B cell (primary cell): ENCODE data around the gene GINS2. TPM values are rescaled to one million over a fixed set of nuclear protein-coding genes. Genes with fewer than 3 reads are reported as not detected.

Source experiments
- ATAC-seq: fragments of 200-7000 bp; cut with Tn5 transposase; one replicate; pipeline ENCODE4 v1.10.0; 2021; ENCODE audit warnings: low read depth, mild to moderate bottlenecking, moderate number of reproducible peaks, moderate library complexity
- CTCF ChIA-PET: fragments of 350-600 bp; sonication (Branson Sonifier 250); formaldehyde crosslinking; loops from one replicate; lab custom pipeline; 2021; ENCODE audit warnings: antibody characterized with exemption, inconsistent platforms; lab: Charles Lee
- POLR2A ChIA-PET: fragments of 350-600 bp; sonication (Branson Sonifier 250); formaldehyde crosslinking; loops from one replicate; lab custom pipeline; 2021; ENCODE audit warnings: antibody characterized with exemption; lab: Charles Lee
- DNase-seq: peaks from one replicate; pipeline ENCODE4 v3.0.0; 2013
- H2AFZ ChIP-seq: 2 replicates; pipeline ENCODE4 v1.6.1; 2012; ENCODE audit warnings: mild to moderate bottlenecking, low read depth, low read length; ENCODE audit not compliant: insufficient read depth, poor library complexity, severe bottlenecking
- H3K27ac ChIP-seq, 2 donors: 1 replicate in 1 of 2; 2 replicates in 1 of 2; pipeline ENCODE4 v1.5.1; 2012 to 2013; ENCODE audit warnings: low read length in 2 of 2, mild to moderate bottlenecking in 2 of 2, moderate library complexity in 1 of 2
- H3K27me3 ChIP-seq, 4 experiments: fragments of 200-600 bp in 1 of 4; sonication (generic) in 1 of 4; replicated peaks in 1 of 4; 1 replicate in 2 of 4; 2 replicates in 2 of 4; pipeline versions ENCODE4 v1.6.1 to v1.7.0; 2013 to 2016; ENCODE audit warnings: low read length in 3 of 4, mild to moderate bottlenecking in 2 of 4, mixed read lengths in 1 of 4, moderate library complexity in 1 of 4; ENCODE audit not compliant: insufficient read depth in 4 of 4, control insufficient read depth in 3 of 4; ENCODE audit errors: control extremely low read depth in 1 of 4
- H3K36me3 ChIP-seq, 2 experiments: replicated peaks in 1 of 2; 1 replicate in 1 of 2; 2 replicates in 1 of 2; pipeline versions ENCODE4 v1.6.1 to v1.7.1; 2013; ENCODE audit warnings: low read length in 1 of 2; ENCODE audit not compliant: insufficient read depth in 2 of 2, control insufficient read depth in 1 of 2; ENCODE audit errors: control extremely low read depth in 1 of 2, extremely low read depth in 1 of 2
- H3K4me1 ChIP-seq, 2 donors: fragments of 200-600 bp in 1 of 2; sonication (generic) in 1 of 2; 1 replicate in 1 of 2; 2 replicates in 1 of 2; pipeline versions ENCODE4 v1.5.1 to v1.6.1; 2013 to 2017; ENCODE audit warnings: low read length in 2 of 2; ENCODE audit not compliant: control insufficient read depth in 2 of 2, insufficient read depth in 2 of 2
- H3K4me2 ChIP-seq: replicated peaks from 2 replicates; pipeline ENCODE3; 2012; ENCODE audit warnings: mild to moderate bottlenecking, low read depth, low read length; ENCODE audit not compliant: poor library complexity, severe bottlenecking
- H3K4me3 ChIP-seq, 5 experiments: fragments of 200-600 bp in 1 of 5; sonication (generic) in 1 of 5; 1 replicate in 3 of 5; 2 replicates in 2 of 5; pipeline versions ENCODE4 v1.5.1 to v1.7.0; 2011 to 2016; ENCODE audit warnings: low read length in 4 of 5, mild to moderate bottlenecking in 4 of 5, low read depth in 2 of 5, control low read depth in 1 of 5, moderate library complexity in 1 of 5; ENCODE audit not compliant: insufficient read depth in 1 of 5; ENCODE audit errors: control extremely low read depth in 1 of 5, extremely low read depth in 1 of 5
- H3K79me2 ChIP-seq: fragments of 200-600 bp; sonication (generic); one replicate; pipeline ENCODE4 v1.6.0; 2016; ENCODE audit warnings: low read length; ENCODE audit not compliant: control insufficient read depth, insufficient read depth
- H3K9ac ChIP-seq: fragments of 200-600 bp; sonication (generic); 2 replicates; pipeline ENCODE4 v1.6.1; 2017; ENCODE audit warnings: mild to moderate bottlenecking, low read length, moderate library complexity
- H3K9me3 ChIP-seq, 3 donors: one replicate each; pipeline versions ENCODE4 v1.6.1 to v1.7.1; 2013; ENCODE audit warnings: low read length in 2 of 3; ENCODE audit not compliant: control insufficient read depth in 2 of 3, insufficient read depth in 1 of 3; ENCODE audit errors: control extremely low read depth in 1 of 3
- H4K20me1 ChIP-seq: 2 replicates; pipeline ENCODE4 v1.6.0; 2012; ENCODE audit warnings: mild to moderate bottlenecking, low read length; ENCODE audit not compliant: insufficient read depth, control insufficient read depth, poor library complexity, severe bottlenecking
- H3K27ac Mint-ChIP-seq: one replicate; pipeline ENCODE4 v1.8.0; 2021; ENCODE audit warnings: mixed read lengths
- H3K27me3 Mint-ChIP-seq: one replicate; pipeline ENCODE4 v1.8.0; 2021; ENCODE audit warnings: mixed read lengths
- H3K4me1 Mint-ChIP-seq: one replicate; pipeline ENCODE4 v1.8.0; 2021; ENCODE audit warnings: mixed read lengths
- H3K4me3 Mint-ChIP-seq: one replicate; pipeline ENCODE4 v1.8.0; 2021; ENCODE audit warnings: mixed read lengths
- H3K9me3 Mint-ChIP-seq: one replicate; pipeline ENCODE4 v1.8.0; 2022; ENCODE audit warnings: mixed read lengths; ENCODE audit not compliant: insufficient read depth
- CTCF ChIP-seq: fragments of 200-600 bp; IDR thresholded peaks from one replicate; pipeline ENCODE4 v1.8.0; 2022; ENCODE audit warnings: antibody characterized with exemption, mild to moderate bottlenecking
- EZH2 ChIP-seq: IDR thresholded peaks from 2 replicates; pipeline ENCODE4 v1.6.1; 2012; ENCODE audit warnings: borderline replicate concordance, low read depth, mild to moderate bottlenecking, moderate library complexity, low read length; ENCODE audit not compliant: insufficient read depth, poor library complexity, severe bottlenecking
- WGBS: methylation state at CpG from one replicate; pipeline ENCODE4 v1.1.5; 2013; ENCODE audit warnings: missing lambda C conversion rate; ENCODE audit not compliant: insufficient coverage; 5-methylcytosine and 5-hydroxymethylcytosine counted together
- intact Hi-C: fragments of 100-400 bp; cut with micrococcal nuclease; formaldehyde crosslinking; loops from one replicate; pipeline ENCODE4 v1.10.0; 2022
- polyA plus RNA-seq: library from polyadenylated mRNA; depleted of rRNA; stranded (reverse); fragments of >200 nt; gene quantifications from 2 replicates; pipeline ENCODE4 v1.2.3, GENCODE V29; 2012
- small RNA-seq: library from RNA; depleted of rRNA; stranded (forward); fragments of <200 nt; gene quantifications from one replicate; pipeline ENCODE3, GENCODE V24; 2012; ENCODE audit warnings: low replicate concordance, low read depth; ENCODE audit not compliant: insufficient read length
- total RNA-seq, 2 donors: library from RNA; stranded (reverse); fragments of 120-200 nt in 1 of 2; gene quantifications; 1 replicate in 1 of 2; 2 replicates in 1 of 2; pipeline versions ENCODE4 v1.2.3 to v1.2.4, GENCODE V29; 2013 to 2022

GINS2 gene
- total and polyA plus RNA-seq, 2 donors (not counting 1 experiment from before 2014, with no cell fraction given), result 0.52 to 4.2 TPM

- CTCF ChIA-PET, result interaction anchor here (1.2 to 2.1 kb wide), 2 partner anchors 10 to 16 kb away, joined by 3 to 9 read pairs; no protein-coding TSS in a partner anchor
- no peak for ATAC-seq
Measured at GRCh38 chr16:85627089-85627488, 61.7 kb downstream of the GINS2 start.

More at GRCh38 chr16:85627089-85627488, 61.7 kb downstream of the GINS2 start:
- Mint-ChIP-seq H3K4me3 (no peak overlapping the region), H3K9me3 (peaks cover 6% of the 10 kb centered on the region), H3K4me1 (peaks cover 42% of the 10 kb centered on the region), H3K27me3 (no peaks in the 10 kb centered on the region), H3K27ac (no peak overlapping the region)
- Histone ChIP-seq H3K4me2 (peak overlapping the region; percentile 5), H3K36me3 (peaks cover 0 to 35% of the 10 kb centered on the region in 2 experiments), H3K9ac (no peak overlapping the region), H3K27ac (no peak overlapping the region), H2AFZ (no peak overlapping the region), H3K27me3 (no peaks in the 10 kb centered on the region), H3K9me3 (peaks cover 0 to 26% (median 12%) of the 10 kb centered on the region in 3 donors), H3K4me3 (no peak overlapping the region), H3K79me2 (peaks cover 100% of the 10 kb centered on the region), H4K20me1 (peaks cover 100% of the 10 kb centered on the region), H3K4me1 (peaks cover 0 to 13% of the 10 kb centered on the region in 2 donors)
- POLR2A ChIA-PET, result no interaction called here
- intact Hi-C loops, result no loop called here
- TF ChIP-seq EZH2, result no peak
- TF ChIP-seq CTCF, result no peak
- WGBS, result 21% methylated on average over 3 of the region's 8 CpGs
- DNase-seq, result no peak

Small RNAs within 50 kb of the gene (small RNA-seq; reads per million reads assigned to genes)
- not detected for gene RN7SL381P

Other genes with a start within 250 kb of the GINS2 start
- gene GSE1, start 75.6 kb downstream of the GINS2 start, total RNA-seq, result 76.1 and 76.5 TPM in 2 replicates
- 57.3 and 72.2 TPM in 2 replicates for gene GSE1, start 75.6 kb downstream of the GINS2 start, polyA plus RNA-seq
- gene C16orf74, start 62.1 kb upstream of the GINS2 start, total RNA-seq, result 83.3 and 92.6 TPM in 2 replicates
- gene C16orf74, start 62.1 kb upstream of the GINS2 start, polyA plus RNA-seq, result 62.5 and 73.0 TPM in 2 replicates
- gene EMC8, start 110.6 kb upstream of the GINS2 start, total RNA-seq, result 32.9 and 33.1 TPM in 2 replicates
- 22.1 and 27.5 TPM in 2 replicates for gene EMC8, start 110.6 kb upstream of the GINS2 start, polyA plus RNA-seq
- gene COX4I1, start 110.7 kb upstream of the GINS2 start, total RNA-seq, result 767 and 813 TPM in 2 replicates
- 759 and 949 TPM in 2 replicates for gene COX4I1, start 110.7 kb upstream of the GINS2 start, polyA plus RNA-seq
- 332 and 337 TPM in 2 replicates for gene IRF8, start 210.2 kb upstream of the GINS2 start, total RNA-seq
- gene IRF8, start 210.2 kb upstream of the GINS2 start, polyA plus RNA-seq, result 309 and 453 TPM in 2 replicates